ENCODE results near the gene ABHD13.

The ABHD13 gene

DNA sequence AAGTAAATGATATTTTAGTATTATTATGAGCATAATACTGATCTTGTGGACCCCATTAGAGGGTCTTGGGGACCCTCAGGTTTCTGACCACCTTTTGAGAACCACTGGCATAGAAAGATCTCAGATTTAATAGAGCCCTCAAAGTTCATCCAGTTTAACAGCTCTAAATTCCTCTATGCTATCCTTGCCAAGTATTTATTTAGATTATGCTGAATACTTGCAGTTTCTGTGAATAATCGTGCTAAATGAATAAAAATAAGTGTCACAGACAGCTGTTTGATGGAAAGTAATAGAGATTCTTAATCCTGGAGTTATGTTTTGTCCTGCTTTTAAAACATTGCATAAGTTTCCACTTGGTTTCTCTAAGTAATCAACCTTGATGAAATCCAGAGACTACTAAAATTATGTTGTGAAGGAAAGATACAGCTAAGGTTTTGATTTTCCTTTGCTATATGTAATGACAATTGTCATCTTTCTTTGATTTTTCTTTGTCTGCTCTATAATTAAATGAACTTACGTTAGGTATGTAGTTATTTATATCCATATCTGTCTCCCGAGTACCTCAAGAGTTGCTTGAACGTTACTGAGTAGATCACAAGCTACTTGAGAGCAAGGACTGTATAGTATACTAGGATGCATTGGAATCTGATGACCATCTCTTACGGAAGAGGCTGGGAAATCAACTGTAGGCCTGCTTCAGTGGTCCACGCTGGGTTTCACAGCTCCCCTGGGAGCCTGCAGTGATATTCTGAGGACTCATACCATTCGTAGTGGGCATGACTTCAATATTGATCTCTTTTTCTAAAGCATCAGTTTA lies 5.7 kb downstream of the ABHD13 start:
- Histone ChIP-seq H3K36me3 (ENCODE audit: control insufficient read depth, insufficient read depth, low read length) (no peaks in the 10 kb centered on the region), H3K9me3 (ENCODE audit: control insufficient read depth, low read length) (no peaks in the 10 kb centered on the region), H3K4me1 (ENCODE audit: control insufficient read depth, insufficient read depth, low read length, poor library complexity, severe bottlenecking) (no peaks in the 10 kb centered on the region), H3K27ac (ENCODE audit: low read depth, low read length, severe bottlenecking) (no peak overlapping the region), H3K4me3 (ENCODE audit: extremely low read depth, insufficient read depth, low read length, poor library complexity, severe bottlenecking) (no peak overlapping the region)
- WGBS, 2 experiments (ENCODE audit: insufficient coverage in 2 of 2): 93 to 100% methylated on average over 3 of the region's 7 CpGs

DNA sequence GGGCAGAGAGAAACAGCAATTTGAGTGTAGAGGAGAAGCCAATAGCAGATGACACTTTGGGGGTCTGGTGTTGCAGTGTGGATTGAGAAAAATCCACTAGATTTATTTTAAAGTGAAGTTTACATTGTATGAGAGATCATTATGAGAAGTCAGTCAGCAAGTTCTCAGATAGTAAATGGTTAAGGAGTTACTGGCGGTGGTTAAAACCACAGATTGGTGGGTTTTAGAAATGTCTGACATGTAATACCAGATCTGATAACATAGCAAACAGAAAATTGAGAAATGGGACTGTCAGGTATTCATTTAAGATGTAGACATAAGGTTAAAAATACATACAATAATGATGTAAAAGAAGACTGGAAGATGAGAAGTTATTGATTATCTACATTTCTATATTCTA lies 7.2 kb downstream of the ABHD13 start:
- Histone ChIP-seq H3K4me1 (ENCODE audit: control insufficient read depth, insufficient read depth, low read length, poor library complexity, severe bottlenecking) (no peaks in the 10 kb centered on the region), H3K4me3 (ENCODE audit: extremely low read depth, insufficient read depth, low read length, poor library complexity, severe bottlenecking) (no peak overlapping the region), H3K27ac (ENCODE audit: low read depth, low read length, severe bottlenecking) (no peak overlapping the region), H3K36me3 (ENCODE audit: control insufficient read depth, insufficient read depth, low read length) (peaks cover 9% of the 10 kb centered on the region), H3K9me3 (ENCODE audit: control insufficient read depth, low read length) (no peaks in the 10 kb centered on the region)
- WGBS, 2 experiments (ENCODE audit: insufficient coverage in 2 of 2): no CpG with 5 or more reads among the region's 1 CpG

DNA sequence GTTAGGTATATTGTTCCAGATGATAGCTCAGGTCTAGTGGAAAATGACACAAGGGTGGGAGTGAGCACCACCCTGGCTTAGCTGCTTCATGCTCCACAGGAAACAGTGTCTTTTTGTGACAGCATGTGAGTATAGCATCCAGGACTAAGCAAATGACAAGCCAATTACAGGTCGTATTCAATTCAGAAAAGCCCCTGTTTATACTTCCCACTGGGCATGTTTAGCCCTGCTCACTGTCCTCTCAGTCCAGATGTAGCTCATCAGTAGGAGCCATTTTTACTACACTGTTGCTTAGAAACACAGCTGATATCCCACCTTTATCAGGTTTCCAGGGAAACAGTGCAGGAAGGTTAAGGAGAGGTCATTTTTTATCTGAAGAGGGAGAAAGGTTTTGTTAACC lies 8.0 kb downstream of the ABHD13 start:
- no peak overlapping the region for H3K27ac ChIP-seq (ENCODE audit: low read depth, low read length, severe bottlenecking)
- no peak overlapping the region for H3K4me3 ChIP-seq (ENCODE audit: extremely low read depth, insufficient read depth, low read length, poor library complexity, severe bottlenecking)
- no peaks in the 10 kb centered on the region for H3K4me1 ChIP-seq (ENCODE audit: control insufficient read depth, insufficient read depth, low read length, poor library complexity, severe bottlenecking)
- WGBS, 2 experiments (ENCODE audit: insufficient coverage in 2 of 2): 78 to 100% methylated on average over 1 of the region's 1 CpG
- no peaks in the 10 kb centered on the region for H3K9me3 ChIP-seq (ENCODE audit: control insufficient read depth, low read length)
- H3K36me3 ChIP-seq (ENCODE audit: control insufficient read depth, insufficient read depth, low read length): peaks cover 9% of the 10 kb centered on the region

GRCh38 chr13:108227651-108228272 lies 9.6 kb downstream of the ABHD13 start:
- WGBS, 2 experiments (ENCODE audit: insufficient coverage in 2 of 2): no CpG with 5 or more reads among the region's 1 CpG
- H3K27ac ChIP-seq (ENCODE audit: low read depth, low read length, severe bottlenecking): no peak overlapping the region
- H3K4me3 ChIP-seq (ENCODE audit: extremely low read depth, insufficient read depth, low read length, poor library complexity, severe bottlenecking): no peak overlapping the region
- H3K4me1 ChIP-seq (ENCODE audit: control insufficient read depth, insufficient read depth, low read length, poor library complexity, severe bottlenecking): no peaks in the 10 kb centered on the region
- no peaks in the 10 kb centered on the region for H3K9me3 ChIP-seq (ENCODE audit: control insufficient read depth, low read length)
- H3K36me3 ChIP-seq (ENCODE audit: control insufficient read depth, insufficient read depth, low read length): peaks cover 9% of the 10 kb centered on the region

- Histone ChIP-seq H3K9me3 (ENCODE audit: control insufficient read depth, low read length) (no peaks in the 10 kb centered on the region), H3K4me3 (ENCODE audit: extremely low read depth, insufficient read depth, low read length, poor library complexity, severe bottlenecking) (no peak overlapping the region), H3K4me1 (ENCODE audit: control insufficient read depth, insufficient read depth, low read length, poor library complexity, severe bottlenecking) (no peaks in the 10 kb centered on the region), H3K27ac (ENCODE audit: low read depth, low read length, severe bottlenecking) (no peak overlapping the region), H3K36me3 (ENCODE audit: control insufficient read depth, insufficient read depth, low read length) (peaks cover 9% of the 10 kb centered on the region)
Measured at GRCh38 chr13:108230377-108230776, 12.2 kb downstream of the ABHD13 start.

DNA sequence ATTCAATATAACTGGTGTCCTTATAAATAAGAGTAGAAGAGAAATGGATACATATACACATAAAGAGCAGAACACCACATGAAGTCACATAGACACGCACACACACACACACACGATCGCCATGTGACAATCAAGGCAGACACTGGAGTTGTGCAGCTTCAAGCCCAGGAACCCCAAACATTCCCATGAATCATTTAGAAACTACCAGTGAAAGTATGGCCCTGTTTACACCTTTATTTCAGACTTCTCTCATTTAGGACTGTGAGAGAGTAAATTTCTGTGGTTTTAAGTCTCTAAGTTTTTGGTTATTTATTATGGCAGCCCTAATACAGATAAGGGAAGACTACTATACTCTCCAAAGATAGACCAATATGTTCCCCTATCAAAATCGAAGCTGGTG lies 31.0 kb downstream of the ABHD13 start:
- WGBS, 2 experiments (ENCODE audit: insufficient coverage in 2 of 2): 94% methylated on average over 3 of the region's 4 CpGs; no CpG with 5 or more reads in 1 of the 2 experiments
- no peaks in the 10 kb centered on the region for H3K9me3 ChIP-seq (ENCODE audit: control insufficient read depth, low read length)

GRCh38 chr13:108257248-108257647 lies 39.1 kb downstream of the ABHD13 start:
- no peak overlapping the region for H3K27ac ChIP-seq (ENCODE audit: low read depth, low read length, severe bottlenecking)
- 100% methylated on average over 1 of the region's 2 CpGs for WGBS, 2 experiments (ENCODE audit: insufficient coverage in 2 of 2)
- H3K4me3 ChIP-seq (ENCODE audit: extremely low read depth, insufficient read depth, low read length, poor library complexity, severe bottlenecking): no peak overlapping the region
- no peaks in the 10 kb centered on the region for H3K9me3 ChIP-seq (ENCODE audit: control insufficient read depth, low read length)
- no peaks in the 10 kb centered on the region for H3K4me1 ChIP-seq (ENCODE audit: control insufficient read depth, insufficient read depth, low read length, poor library complexity, severe bottlenecking)
- no peaks in the 10 kb centered on the region for H3K36me3 ChIP-seq (ENCODE audit: control insufficient read depth, insufficient read depth, low read length)

More for the DNA sequence above, 31.0 kb downstream of the ABHD13 start:
- Histone ChIP-seq H3K27ac (ENCODE audit: low read depth, low read length, severe bottlenecking) (no peak overlapping the region), H3K36me3 (ENCODE audit: control insufficient read depth, insufficient read depth, low read length) (no peaks in the 10 kb centered on the region), H3K4me1 (ENCODE audit: control insufficient read depth, insufficient read depth, low read length, poor library complexity, severe bottlenecking) (no peaks in the 10 kb centered on the region), H3K4me3 (ENCODE audit: extremely low read depth, insufficient read depth, low read length, poor library complexity, severe bottlenecking) (no peak overlapping the region)

- no peaks in the 10 kb centered on the region for H3K4me1 ChIP-seq (ENCODE audit: control insufficient read depth, insufficient read depth, low read length, poor library complexity, severe bottlenecking)
- no peak overlapping the region for H3K4me3 ChIP-seq (ENCODE audit: extremely low read depth, insufficient read depth, low read length, poor library complexity, severe bottlenecking)
- no peaks in the 10 kb centered on the region for H3K9me3 ChIP-seq (ENCODE audit: control insufficient read depth, low read length)
- H3K36me3 ChIP-seq (ENCODE audit: control insufficient read depth, insufficient read depth, low read length): no peaks in the 10 kb centered on the region
- WGBS, 2 experiments (ENCODE audit: insufficient coverage in 2 of 2): 93 to 98% methylated on average over 4 to 5 of the region's 9 CpGs
- no peak overlapping the region for H3K27ac ChIP-seq (ENCODE audit: low read depth, low read length, severe bottlenecking)
Measured at GRCh38 chr13:108263621-108264355, 45.6 kb downstream of the ABHD13 start.

GRCh38 chr13:108266321-108266990 lies 48.3 kb downstream of the ABHD13 start:
- WGBS, 2 experiments (ENCODE audit: insufficient coverage in 2 of 2): 89 to 91% methylated on average over 6 to 7 of the region's 10 CpGs
- Histone ChIP-seq H3K4me3 (ENCODE audit: extremely low read depth, insufficient read depth, low read length, poor library complexity, severe bottlenecking) (no peak overlapping the region), H3K4me1 (ENCODE audit: control insufficient read depth, insufficient read depth, low read length, poor library complexity, severe bottlenecking) (peaks cover 14% of the 10 kb centered on the region), H3K27ac (ENCODE audit: low read depth, low read length, severe bottlenecking) (no peak overlapping the region), H3K36me3 (ENCODE audit: control insufficient read depth, insufficient read depth, low read length) (no peaks in the 10 kb centered on the region), H3K9me3 (ENCODE audit: control insufficient read depth, low read length) (no peaks in the 10 kb centered on the region)

- Histone ChIP-seq H3K4me1 (ENCODE audit: control insufficient read depth, insufficient read depth, low read length, poor library complexity, severe bottlenecking) (peaks cover 14% of the 10 kb centered on the region), H3K4me3 (ENCODE audit: extremely low read depth, insufficient read depth, low read length, poor library complexity, severe bottlenecking) (no peak overlapping the region), H3K9me3 (ENCODE audit: control insufficient read depth, low read length) (no peaks in the 10 kb centered on the region), H3K27ac (ENCODE audit: low read depth, low read length, severe bottlenecking) (no peak overlapping the region), H3K36me3 (ENCODE audit: control insufficient read depth, insufficient read depth, low read length) (no peaks in the 10 kb centered on the region)
- 79 to 94% methylated on average over 2 of the region's 4 CpGs for WGBS, 2 experiments (ENCODE audit: insufficient coverage in 2 of 2)
Measured at GRCh38 chr13:108267347-108267746, 49.2 kb downstream of the ABHD13 start.
